ENCODE results near the gene CDC27.
A peak's percentile ranks its signal among the peaks of the same experiment; 100 is the strongest.
"Not testable (repeated sequence)": the region's sequence is repeated elsewhere in the genome, so short reads cannot be mapped to it uniquely, and the experiment has no call there.

The CDC27 gene

DNA sequence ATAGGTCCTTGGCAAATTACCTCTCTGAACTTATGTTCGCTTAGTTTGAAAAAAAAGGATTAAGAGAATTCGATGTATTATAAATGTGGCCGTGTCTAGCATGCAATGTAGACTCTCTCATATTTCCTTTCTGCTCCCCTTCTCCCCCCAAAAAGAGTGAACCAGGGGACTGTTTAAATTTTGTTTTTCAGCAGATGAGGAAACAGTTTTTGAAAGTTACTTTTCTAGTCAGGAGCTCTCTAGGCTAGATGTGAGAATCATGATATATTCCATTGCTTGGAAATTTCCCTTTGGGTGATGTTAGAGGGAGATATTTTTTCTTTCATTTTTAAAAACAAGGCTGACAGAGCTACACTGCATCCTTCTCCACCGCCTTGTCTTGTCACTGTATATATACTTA is 1.1 kb upstream of the CDC27 start:
- DNase-seq = no peak

DNA sequence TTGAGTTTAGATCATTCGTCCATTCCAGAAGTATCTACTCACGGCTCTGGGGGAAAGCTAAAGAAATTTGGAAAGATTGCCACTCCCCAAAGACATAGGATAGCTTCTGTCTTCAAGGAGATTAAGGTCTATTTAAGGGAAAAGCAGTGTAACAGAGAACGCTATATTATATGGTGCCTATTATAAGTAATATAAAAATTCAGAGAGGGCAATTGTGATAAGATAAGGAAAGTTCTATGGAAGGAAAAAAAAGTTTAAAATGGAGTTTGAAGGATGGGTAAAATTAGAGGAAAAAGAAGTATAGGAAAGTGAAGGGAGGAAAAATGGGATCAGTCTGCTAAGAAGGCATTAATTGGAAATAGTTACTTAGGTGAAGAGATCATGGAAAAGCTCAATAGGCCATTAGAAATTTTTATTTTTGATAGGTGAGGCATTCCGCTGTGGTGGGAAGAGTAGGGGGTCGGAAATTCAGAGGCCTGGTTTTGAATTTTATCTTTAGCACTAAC is 690 bp upstream of the CDC27 start:
- no peak for DNase-seq

DNA sequence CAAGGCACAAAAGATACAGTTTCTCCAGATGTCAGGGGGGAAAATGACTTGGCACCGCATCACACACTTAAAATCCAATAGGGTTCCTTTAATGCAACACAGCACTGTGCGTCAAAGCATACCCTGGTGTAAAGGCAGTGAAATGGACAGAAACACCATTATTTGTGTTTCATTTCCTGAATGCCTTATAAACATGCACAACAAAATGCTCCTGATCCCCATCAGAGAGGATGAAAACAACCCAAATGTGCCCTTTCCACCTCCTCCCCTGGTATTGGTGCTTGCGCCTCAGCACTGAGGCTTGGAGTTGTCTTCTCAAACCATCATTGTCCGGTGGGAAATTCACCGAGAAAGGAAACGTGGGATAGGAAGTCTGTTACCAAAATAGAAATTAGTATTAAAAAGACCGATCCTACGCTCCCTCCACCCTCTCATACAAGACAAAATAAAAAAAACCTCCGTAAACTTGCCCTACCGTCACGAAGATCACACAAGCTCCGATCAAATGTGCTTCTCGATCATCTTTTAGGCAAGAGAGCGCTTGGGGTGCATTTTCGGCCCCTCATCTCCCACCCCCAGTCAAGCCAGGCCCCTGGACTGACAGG is 722 bp downstream of the CDC27 start:
- no peak for DNase-seq

DNA sequence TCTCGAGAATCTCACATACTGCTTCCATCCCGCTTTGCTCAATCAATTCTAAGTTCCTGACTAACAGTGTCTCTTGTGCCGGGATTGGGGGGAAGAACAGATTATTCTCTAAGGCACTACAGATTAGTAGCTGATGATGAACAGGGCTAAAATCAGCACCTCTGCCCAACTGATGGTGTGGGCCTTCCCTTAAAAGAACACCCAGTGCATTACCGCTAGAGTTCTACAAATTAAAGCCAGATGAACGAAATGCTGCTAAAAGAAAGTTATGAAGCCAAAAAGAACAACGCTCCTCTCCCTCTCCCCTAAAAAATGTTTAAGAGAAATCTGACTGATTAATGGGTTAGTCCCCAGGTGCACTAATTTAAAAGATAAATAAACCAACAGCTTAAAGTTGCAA is 4.4 kb downstream of the CDC27 start:
- no peak for DNase-seq

DNA sequence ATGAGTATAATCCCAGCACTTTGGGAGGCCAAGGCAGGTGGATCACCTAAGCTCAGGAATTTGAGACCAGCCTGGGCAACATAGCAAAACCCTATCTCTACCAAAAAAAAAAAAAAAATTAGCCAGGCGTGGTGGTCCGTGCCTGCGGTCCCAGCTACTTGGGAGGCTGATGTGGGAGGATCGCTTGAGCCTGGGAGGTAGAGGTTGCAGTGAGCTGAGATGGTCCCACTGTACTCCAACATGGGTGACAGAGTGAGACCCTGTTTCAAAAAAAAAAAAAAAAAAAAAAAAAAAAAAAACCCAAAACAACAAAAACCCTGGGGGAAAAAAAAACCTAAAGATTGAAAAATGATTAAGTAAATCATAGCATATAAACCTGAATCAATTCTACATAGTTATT is 8.1 kb downstream of the CDC27 start:
- not testable (repeated sequence) for DNase-seq

DNA sequence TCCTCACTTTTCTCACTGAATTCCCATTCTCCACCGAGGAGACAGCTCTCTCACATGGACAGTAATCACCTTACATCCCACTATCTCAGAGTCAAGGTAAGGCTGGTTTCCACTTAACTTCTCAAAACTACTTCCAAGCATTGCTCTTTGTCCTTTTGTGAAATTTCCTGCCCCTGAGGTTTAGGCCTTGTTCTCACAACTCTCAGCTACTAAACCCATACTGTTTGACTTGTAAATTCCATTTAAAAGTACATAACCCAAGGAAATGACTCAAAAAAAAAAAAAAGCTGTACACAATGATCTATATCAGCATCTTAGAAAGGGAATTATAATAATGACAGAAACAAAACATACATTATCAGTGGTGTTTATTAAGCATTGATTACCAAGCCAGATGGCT is 8.8 kb downstream of the CDC27 start:
- DNase-seq = no peak

DNA sequence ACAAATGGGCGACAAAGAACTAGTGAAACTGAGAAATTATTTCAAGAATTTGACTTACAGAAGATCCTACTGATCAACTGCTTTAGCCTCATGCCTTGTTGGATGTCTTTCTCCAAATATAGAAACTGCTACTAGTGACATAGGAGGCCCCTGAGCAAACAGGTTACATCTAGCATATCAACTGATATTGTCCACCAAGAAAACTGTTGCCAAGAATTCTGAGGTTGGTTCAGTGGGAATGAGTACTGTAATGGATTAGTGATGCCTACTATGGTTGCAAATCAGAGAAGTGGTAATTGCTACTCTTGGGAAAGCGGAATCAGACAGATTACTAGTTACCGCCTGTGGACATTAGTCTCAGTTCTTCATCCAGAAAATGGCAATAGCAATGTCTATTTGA is 10.0 kb downstream of the CDC27 start:
- no peak for DNase-seq

DNA sequence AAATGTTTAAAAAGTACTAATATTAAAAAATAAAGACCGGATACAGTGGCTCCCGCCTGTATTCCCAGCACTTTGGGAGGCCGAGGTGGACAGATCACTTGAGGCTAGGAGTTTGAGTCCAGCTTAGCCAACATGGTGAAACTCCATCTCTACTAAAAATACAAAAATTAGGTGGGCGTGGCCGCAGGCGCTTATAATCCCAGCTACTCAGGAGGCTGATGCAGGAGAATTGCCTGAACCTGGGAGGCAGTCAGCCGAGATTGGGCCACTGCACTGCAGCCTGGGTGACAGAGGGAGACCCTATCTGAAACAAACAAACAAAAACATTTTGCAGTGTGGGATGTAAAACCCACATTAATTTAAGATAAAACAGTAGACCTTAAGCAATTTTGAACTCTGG is 11.8 kb downstream of the CDC27 start:
- DNase-seq = no peak

DNA sequence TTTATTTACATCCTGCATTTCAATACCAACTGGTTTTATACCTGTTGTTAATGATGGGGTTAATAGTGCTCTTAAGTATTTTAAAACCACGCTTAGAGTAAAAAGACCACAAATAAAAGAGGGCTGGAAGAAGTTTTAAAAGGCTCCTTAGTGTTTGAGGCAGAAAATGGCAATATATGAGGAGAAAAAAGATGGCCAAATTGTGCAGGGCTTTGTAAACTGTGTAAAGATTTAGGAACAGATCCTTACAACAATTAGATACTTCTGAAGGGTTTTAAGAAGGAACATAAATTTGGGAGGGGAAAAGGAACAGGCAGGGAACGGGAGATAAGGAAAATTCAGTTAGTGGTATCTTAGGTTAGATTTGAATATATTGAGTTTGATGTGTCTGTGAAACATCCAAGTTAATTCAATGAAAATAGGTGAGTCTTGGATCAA is 12.7 kb downstream of the CDC27 start:
- DNase-seq = no peak

DNA sequence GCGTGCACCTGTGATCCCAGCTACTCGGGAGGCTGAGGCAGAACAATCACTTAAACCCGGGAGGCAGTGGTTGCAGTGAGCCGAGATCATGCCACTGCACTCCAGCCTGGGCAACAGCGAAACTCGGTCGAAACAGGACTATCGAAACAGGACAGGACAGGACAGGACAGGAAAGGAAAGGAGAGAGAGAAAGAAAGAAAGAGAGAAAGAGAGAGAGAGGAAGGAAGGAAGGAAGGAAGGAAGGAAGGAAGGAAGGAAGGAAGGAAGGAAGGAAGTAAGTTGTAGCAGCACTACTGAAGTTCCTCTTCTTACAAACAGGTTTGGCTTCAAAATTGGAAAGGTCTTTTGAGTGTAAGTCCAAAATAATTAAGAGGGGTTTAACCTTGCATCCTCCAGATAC is 14.3 kb downstream of the CDC27 start:
- DNase-seq = not testable (repeated sequence)

DNA sequence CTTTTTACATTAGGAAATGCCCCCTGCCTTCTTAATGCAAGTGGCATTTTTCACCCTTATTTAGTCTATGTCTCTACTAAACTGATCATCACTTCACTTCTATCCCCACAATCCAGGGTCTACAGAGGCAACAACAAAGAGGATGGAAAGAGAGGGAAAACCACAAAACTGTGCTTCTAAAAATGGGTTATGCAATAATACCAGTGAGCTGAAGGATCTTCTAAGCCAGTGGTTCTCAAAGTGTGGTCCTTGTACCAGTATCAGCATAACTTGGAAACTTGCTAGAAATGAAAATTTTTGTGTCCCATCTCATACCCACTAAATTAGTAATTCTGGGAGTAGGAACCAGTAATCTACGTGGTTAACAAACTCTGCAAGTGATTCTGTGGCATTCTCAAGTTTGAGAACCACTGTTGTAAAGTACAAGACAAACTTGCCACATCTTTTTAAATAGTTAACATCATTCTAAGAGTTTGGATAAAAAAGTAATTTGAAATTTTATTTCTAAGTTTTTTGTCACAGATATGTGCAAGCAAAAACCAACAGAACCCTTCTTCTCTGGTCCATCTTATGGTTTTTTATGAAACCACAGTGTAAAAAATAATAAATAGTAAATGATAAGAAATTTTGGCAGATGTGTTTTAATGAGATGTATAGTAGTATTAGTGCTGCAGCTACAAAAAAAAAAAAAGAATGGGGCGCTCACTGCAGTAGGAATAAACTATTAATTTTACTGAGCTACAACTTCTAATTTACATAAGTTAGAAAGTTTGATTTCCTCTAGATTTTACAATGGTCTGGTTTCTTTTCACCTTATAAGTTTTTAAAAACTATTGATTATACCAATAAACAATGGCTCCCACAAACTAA is 16.2 kb downstream of the CDC27 start:
- DNase-seq = no peak

DNA sequence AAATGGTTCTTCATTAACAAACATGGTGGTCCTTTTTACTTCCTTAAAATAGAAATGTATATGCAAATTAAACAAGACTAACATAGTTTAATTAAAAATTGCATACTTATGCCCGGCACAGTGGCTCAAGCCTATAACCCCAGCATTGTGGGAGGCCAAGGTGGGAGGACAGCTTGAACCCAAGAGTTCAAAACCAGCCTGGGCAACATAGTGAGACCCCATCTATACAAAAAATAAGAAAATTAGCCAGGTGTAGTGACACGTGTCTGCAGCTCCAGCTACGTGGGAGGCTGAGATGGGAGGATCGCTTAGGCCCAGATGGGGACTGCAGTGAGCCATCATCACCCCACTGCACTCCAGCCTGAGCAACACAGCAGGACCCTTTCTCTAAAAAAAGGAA is 18.4 kb downstream of the CDC27 start:
- DNase-seq = no peak

DNA sequence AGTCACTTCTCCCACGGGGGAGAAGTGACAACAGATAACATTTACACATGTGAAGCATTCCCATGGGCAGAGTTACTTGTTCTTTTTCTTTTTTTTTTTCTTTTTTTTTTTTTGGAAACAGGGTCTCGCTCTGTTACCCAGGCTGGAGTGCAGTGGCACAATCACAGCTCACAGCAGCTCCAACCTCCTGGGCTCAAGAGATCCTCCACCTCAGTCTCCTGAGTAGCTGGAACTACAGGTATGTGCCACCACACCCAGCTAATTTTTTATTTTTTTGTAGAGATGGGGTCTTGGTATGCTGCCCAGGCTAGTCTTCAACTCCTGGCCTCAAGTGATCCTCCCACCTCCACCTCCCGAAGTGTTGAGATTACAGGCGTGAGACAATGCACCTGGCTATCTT is 20.2 kb downstream of the CDC27 start:
- not testable (repeated sequence) for DNase-seq

DNA sequence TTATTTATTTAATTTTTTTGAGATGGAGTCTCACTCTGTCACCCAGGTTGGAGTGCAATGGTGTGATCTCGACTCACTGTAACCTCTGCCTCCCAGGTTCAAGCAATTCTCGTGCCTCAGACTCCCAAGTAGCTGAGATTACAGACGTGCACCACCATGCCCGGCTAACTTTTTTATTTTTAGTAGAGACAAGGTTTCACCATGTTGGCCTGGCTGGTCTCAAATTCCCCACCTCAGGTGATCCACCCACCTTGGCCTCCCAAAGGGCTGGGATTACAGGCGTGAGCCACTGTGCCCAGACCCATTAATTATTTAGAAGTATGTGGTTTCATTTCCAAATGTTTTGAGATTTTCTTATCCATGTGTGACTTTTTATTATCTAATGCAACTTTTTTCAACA is 22.2 kb downstream of the CDC27 start:
- not testable (repeated sequence) for DNase-seq

DNA sequence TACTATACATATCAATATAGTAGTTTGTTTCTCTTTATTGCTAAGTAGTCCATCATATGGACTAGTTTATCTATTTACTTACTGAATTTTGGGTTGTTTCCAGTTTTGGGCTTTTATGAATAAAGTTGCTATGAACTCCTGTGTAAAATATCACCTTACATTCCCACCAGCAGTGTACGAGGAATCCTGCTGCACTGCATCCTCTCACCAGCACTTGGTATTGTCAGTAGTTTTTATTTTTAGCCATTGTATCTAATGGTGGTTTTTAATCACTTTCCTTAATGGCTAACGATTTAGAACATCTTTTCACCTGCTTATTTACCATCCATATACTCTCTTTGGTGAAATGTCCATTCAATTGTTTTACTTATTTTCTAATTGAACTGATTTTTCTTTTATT is 24.0 kb downstream of the CDC27 start:
- DNase-seq = no peak

DNA sequence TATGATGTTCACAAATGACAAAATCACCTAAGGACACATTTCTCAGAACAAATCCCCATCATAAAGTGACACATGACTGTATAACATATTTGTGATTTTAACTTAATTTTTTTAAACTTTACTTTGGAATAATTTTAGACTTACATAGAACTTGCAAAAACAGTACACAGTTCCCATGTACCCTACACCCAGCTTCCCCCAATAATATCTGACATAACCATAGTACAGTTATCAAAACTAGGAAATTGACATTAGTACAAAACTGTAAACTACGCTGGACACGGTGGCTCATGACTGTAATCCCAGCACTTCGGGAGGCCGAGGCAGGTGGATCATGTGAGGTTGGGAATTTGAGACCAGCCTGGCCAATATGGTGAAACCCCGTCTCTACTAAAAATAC is 24.8 kb downstream of the CDC27 start:
- DNase-seq = no peak

DNA sequence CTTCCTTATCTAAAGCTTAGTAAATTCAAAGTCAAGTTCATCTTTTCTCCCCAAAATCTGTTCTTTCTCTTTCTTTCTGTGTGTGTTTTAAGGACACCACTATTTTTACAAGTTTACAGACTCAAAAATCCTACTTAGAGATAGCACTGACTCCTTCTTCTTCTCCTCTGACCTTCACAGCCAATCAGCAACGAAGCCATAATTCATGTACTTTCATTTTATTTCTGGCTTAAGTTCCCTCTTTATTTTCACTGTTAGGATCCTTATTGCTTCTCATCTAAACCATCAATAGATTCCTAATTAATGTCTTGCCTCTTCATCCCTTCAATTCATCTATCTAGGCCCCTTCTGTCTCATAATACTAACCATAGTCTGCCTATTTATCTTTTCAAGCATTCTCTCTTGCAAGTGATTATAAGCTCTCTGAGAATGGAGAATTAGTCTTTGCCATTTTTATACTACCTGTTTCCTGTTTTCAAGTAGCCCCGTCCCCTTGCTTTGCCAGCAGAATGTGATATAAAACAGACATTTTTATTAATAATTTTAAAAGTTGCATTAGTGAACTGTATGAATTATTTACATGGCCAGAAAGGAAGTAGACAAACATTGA is 27.0 kb downstream of the CDC27 start:
- no peak for DNase-seq

DNA sequence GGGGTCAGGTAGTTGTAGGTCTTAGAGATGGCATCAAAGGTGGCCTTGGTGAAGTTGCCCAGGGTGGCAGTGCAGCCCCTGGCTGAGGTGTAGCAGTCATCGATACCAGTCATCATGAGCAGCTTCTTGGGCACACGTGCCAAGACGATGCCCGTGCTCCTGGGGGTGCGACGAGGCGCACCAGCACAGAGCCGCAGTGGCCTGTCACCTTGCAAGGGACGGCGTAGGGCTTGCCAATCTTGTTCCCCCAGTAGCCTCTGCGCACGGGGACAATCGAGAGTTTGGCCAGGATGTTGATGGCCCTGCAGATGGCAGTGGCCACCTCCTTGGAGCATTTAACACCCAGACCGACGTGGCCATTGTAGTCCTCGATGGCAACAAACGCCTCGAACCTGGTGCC is 29.8 kb downstream of the CDC27 start:
- no peak for DNase-seq

DNA sequence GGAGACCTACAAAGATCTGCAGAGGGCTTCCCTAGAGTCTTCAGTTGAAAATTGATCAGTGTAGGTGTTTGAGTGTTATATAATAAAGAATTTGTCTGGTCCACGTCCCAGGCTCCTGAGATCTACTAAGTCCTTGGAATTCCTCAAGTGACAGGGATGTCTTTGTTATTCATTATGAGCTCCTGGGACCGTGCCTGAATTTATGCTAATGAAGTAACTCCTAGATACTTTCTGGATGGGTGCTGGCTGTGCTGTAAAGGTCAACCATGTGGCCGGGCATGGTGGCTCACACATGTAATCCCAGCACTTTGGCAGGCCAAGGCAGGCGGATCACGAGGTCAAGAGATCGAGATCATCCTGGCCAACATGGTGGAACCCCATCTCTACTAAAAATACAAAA is 43.7 kb downstream of the CDC27 start:
- no peak for DNase-seq

DNA sequence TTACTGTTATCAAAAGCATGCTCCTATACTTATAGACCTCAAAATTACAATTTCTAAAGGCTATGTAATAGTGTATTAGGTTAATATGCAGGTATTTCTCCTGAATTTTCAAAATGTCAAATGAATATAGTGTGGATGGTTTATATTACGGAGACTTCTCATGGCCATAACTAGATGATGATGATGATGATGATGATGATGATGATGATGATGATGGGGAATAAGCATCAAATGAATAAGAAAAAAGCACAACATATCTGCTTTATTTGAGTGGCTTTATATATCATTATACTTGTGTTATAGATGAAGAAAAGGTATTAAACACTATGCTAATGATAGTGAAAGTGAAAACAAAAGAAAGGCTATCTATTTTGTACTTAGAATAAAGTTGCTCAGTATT is 53.9 kb downstream of the CDC27 start:
- no peak for DNase-seq

DNA sequence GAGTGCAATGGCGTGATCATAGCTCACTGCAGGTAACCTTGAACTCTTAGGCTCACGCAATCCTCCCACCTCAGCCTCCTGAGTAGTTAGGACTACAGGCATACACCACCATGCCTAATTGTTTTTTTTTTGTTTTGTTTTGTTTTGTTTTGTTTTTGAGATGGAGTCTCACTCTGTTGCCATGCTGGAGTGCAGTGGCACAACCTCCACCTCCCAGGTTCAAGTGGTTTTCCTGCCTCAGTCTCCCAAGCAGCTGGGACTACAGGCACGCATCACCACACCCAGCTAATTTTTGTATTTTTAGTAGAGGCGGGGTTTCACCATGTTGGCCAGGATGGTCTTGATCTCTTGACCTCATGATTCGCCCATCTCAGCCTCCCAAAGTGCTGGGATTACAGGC is 54.7 kb downstream of the CDC27 start:
- not testable (repeated sequence) for DNase-seq

DNA sequence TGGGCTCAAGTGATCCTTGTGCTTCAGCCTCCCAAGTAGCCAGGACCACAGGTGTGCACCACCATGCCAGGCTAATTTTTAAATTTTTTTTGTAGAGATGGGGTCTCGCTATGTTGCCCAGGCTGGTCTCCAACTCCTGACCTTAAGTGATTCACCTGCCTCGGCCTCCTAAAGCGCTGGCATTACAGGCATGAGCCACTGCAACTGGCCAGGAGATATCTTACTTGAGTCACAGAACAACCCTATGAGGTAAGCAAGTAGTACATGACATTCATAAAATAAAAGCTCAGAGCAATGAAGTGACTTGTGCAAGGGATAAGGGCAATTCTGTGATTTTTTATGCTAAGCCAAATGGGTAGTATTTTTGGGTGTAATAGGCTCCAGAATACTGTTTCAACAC is 57.3 kb downstream of the CDC27 start:
- peak; percentile 33 for DNase-seq

DNA sequence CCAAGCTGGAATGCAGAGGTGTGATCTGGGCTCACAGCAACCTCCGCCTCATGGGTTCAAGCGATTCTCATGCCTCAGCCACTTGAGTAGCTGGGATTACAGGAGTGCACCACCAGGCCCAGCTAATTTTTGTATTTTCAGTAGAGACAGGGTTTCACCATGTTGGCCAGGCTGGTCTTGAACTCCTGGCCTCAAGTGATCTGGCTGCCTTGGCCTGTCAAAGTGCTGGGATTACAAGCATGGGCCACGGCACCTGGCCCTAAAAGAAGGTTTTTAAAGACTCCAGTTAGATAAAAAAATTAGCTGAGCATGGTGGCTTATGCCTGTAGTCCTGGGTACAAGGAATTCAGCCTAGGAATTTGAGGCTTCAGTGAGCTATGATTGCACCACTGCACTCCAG is 62.3 kb downstream of the CDC27 start:
- DNase-seq = not testable (repeated sequence)

DNA sequence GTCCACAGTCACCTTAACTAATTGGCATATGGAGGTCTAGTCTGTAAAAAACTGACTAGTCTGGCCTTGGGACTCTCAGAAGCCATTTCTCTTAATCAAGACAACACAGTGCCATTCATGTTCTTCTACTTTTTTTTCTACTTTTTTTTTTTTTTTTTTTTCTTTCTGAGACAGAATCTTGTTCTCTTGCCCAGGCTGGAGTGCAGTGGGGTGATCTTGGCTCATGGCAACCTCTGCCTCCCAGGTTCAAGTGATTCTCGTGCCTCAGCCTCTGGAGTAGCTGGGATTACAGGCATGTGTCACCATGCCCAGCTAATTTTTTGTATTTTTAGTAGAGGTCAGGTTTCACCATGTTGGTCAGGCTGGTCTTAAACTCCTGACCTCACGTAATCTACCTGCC is 65.8 kb downstream of the CDC27 start:
- DNase-seq = not testable (repeated sequence)

Measured in NCI-H226 (cell line).